HEK293 (cell line): Measurements from ENCODE around the gene CYTH4.
A peak's percentile ranks its signal among the peaks of the same experiment; 100 is the strongest.

Experiments used
- INSM2 ChIP-seq: fragments of 450-650 bp; formaldehyde crosslinking; IDR thresholded peaks from 2 replicates; pipeline ENCODE4 v1.5.1; 2016; ENCODE audit warnings: missing biosample characterization, missing genetic modification characterization
- KLF9 ChIP-seq: fragments of 450-650 bp; formaldehyde crosslinking; IDR thresholded peaks from 2 replicates; pipeline ENCODE4 v1.5.1; 2016; ENCODE audit warnings: missing biosample characterization, missing genetic modification characterization, low read depth
- ZNF157 ChIP-seq: fragments of 450-650 bp; formaldehyde crosslinking; IDR thresholded peaks from 2 replicates; pipeline ENCODE4 v1.5.1; 2016; ENCODE audit warnings: missing biosample characterization, missing genetic modification characterization
- ZNF19 ChIP-seq: fragments of 450-650 bp; formaldehyde crosslinking; IDR thresholded peaks from 2 replicates; pipeline ENCODE4; 2016; ENCODE audit warnings: missing biosample characterization, missing genetic modification characterization, low read depth
- ZNF221 ChIP-seq: fragments of 450-650 bp; formaldehyde crosslinking; IDR thresholded peaks from 2 replicates; pipeline ENCODE4 v1.5.1; 2017; ENCODE audit warnings: missing biosample characterization, missing genetic modification characterization, borderline replicate concordance
- ZNF311 ChIP-seq: fragments of 450-650 bp; formaldehyde crosslinking; IDR thresholded peaks from 2 replicates; pipeline ENCODE4 v1.5.1; 2017; ENCODE audit warnings: missing biosample characterization, missing genetic modification characterization, borderline replicate concordance
- ZNF335 ChIP-seq: fragments of 450-650 bp; formaldehyde crosslinking; conservative IDR thresholded peaks from 2 replicates; pipeline ENCODE4 v1.5.1; 2016; ENCODE audit warnings: missing biosample characterization, missing genetic modification characterization
- ZNF548 ChIP-seq: fragments of 450-650 bp; formaldehyde crosslinking; IDR thresholded peaks from 2 replicates; pipeline ENCODE4 v1.5.1; 2016; ENCODE audit warnings: missing biosample characterization, missing genetic modification characterization
- ZNF549 ChIP-seq: fragments of 450-650 bp; IDR thresholded peaks from 2 replicates; pipeline ENCODE4 v1.5.1; 2018; ENCODE audit warnings: missing biosample characterization, missing genetic modification characterization, mild to moderate bottlenecking, inconsistent platforms, moderate library complexity
- ZNF561 ChIP-seq: fragments of 450-650 bp; IDR thresholded peaks from 2 replicates; pipeline ENCODE4 v1.5.1; 2018; ENCODE audit warnings: missing biosample characterization, missing genetic modification characterization, borderline replicate concordance
- ZNF600 ChIP-seq: fragments of 450-650 bp; formaldehyde crosslinking; IDR thresholded peaks from 2 replicates; pipeline ENCODE4 v1.5.1; 2016; ENCODE audit warnings: missing biosample characterization, missing genetic modification characterization
- ZNF704 ChIP-seq: fragments of 450-650 bp; formaldehyde crosslinking; IDR thresholded peaks from 2 replicates; pipeline ENCODE4 v1.5.1; 2016; ENCODE audit warnings: missing biosample characterization, missing genetic modification characterization
- ZNF776 ChIP-seq: fragments of 450-650 bp; formaldehyde crosslinking; IDR thresholded peaks from 2 replicates; pipeline ENCODE4 v1.5.0; 2017; ENCODE audit warnings: missing biosample characterization, missing genetic modification characterization, borderline replicate concordance
- ZNF792 ChIP-seq: fragments of 450-650 bp; formaldehyde crosslinking; IDR thresholded peaks from 2 replicates; pipeline ENCODE4 v1.5.1; 2016; ENCODE audit warnings: missing biosample characterization, missing genetic modification characterization
- ZNF830 ChIP-seq: fragments of 450-650 bp; IDR thresholded peaks from 2 replicates; pipeline ENCODE4 v1.5.0; 2018; ENCODE audit warnings: missing biosample characterization, missing genetic modification characterization, low read depth, mild to moderate bottlenecking, moderate library complexity
- ZSCAN16 ChIP-seq: fragments of 450-650 bp; formaldehyde crosslinking; IDR thresholded peaks from 2 replicates; pipeline ENCODE4 v1.5.1; 2016; ENCODE audit warnings: missing biosample characterization, missing genetic modification characterization
- TF ChIP-seq, protein P1 (sequence below): fragments of 450-650 bp; formaldehyde crosslinking; IDR thresholded peaks from 2 replicates; pipeline ENCODE4 v1.5.1; 2016; ENCODE audit warnings: missing biosample characterization, missing genetic modification characterization, borderline replicate concordance
- TF ChIP-seq, protein P2 (sequence below): fragments of 450-650 bp; formaldehyde crosslinking; IDR thresholded peaks from 2 replicates; pipeline ENCODE4 v1.5.1; 2017; ENCODE audit warnings: missing biosample characterization, missing genetic modification characterization
- TF ChIP-seq, protein P3 (sequence below): fragments of 450-650 bp; IDR thresholded peaks from 2 replicates; pipeline ENCODE4 v1.5.1; 2018; ENCODE audit warnings: missing biosample characterization, mild to moderate bottlenecking, missing genetic modification characterization
- TF ChIP-seq, protein P4 (sequence below): fragments of 450-650 bp; formaldehyde crosslinking; IDR thresholded peaks from 2 replicates; pipeline ENCODE4 v1.5.1; 2016; ENCODE audit warnings: missing biosample characterization, missing genetic modification characterization

CYTH4 gene

GRCh38 chr22:37331034-37331428, 48.7 kb downstream of the CYTH4 start (continued):
- TF ChIP-seq INSM2 (tag by site-specific recombination) (no peak), ZNF221 (tag by site-specific recombination) (no peak), ZNF792 (tag by site-specific recombination) (no peak), ZNF311 (tag by site-specific recombination) (no peak), ZNF19 (tag by site-specific recombination) (no peak), ZNF549 (tag by site-specific recombination) (no peak), ZNF157 (no peak), KLF9 (tag by site-specific recombination) (no peak), ZNF776 (no peak), ZNF704 (tag by site-specific recombination) (no peak), ZNF561 (tag by site-specific recombination) (no peak), ZNF830 (tag by site-specific recombination) (no peak), ZNF548 (no peak), ZNF600 (tag by site-specific recombination) (no peak), ZSCAN16 (tag by site-specific recombination) (no peak), ZNF335 (tag by site-specific recombination) (no peak)
- TF ChIP-seq, protein P1, sequence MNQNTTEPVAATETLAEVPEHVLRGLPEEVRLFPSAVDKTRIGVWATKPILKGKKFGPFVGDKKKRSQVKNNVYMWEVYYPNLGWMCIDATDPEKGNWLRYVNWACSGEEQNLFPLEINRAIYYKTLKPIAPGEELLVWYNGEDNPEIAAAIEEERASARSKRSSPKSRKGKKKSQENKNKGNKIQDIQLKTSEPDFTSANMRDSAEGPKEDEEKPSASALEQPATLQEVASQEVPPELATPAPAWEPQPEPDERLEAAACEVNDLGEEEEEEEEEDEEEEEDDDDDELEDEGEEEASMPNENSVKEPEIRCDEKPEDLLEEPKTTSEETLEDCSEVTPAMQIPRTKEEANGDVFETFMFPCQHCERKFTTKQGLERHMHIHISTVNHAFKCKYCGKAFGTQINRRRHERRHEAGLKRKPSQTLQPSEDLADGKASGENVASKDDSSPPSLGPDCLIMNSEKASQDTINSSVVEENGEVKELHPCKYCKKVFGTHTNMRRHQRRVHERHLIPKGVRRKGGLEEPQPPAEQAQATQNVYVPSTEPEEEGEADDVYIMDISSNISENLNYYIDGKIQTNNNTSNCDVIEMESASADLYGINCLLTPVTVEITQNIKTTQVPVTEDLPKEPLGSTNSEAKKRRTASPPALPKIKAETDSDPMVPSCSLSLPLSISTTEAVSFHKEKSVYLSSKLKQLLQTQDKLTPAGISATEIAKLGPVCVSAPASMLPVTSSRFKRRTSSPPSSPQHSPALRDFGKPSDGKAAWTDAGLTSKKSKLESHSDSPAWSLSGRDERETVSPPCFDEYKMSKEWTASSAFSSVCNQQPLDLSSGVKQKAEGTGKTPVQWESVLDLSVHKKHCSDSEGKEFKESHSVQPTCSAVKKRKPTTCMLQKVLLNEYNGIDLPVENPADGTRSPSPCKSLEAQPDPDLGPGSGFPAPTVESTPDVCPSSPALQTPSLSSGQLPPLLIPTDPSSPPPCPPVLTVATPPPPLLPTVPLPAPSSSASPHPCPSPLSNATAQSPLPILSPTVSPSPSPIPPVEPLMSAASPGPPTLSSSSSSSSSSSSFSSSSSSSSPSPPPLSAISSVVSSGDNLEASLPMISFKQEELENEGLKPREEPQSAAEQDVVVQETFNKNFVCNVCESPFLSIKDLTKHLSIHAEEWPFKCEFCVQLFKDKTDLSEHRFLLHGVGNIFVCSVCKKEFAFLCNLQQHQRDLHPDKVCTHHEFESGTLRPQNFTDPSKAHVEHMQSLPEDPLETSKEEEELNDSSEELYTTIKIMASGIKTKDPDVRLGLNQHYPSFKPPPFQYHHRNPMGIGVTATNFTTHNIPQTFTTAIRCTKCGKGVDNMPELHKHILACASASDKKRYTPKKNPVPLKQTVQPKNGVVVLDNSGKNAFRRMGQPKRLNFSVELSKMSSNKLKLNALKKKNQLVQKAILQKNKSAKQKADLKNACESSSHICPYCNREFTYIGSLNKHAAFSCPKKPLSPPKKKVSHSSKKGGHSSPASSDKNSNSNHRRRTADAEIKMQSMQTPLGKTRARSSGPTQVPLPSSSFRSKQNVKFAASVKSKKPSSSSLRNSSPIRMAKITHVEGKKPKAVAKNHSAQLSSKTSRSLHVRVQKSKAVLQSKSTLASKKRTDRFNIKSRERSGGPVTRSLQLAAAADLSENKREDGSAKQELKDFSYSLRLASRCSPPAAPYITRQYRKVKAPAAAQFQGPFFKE: no peak
- TF ChIP-seq, protein P2, sequence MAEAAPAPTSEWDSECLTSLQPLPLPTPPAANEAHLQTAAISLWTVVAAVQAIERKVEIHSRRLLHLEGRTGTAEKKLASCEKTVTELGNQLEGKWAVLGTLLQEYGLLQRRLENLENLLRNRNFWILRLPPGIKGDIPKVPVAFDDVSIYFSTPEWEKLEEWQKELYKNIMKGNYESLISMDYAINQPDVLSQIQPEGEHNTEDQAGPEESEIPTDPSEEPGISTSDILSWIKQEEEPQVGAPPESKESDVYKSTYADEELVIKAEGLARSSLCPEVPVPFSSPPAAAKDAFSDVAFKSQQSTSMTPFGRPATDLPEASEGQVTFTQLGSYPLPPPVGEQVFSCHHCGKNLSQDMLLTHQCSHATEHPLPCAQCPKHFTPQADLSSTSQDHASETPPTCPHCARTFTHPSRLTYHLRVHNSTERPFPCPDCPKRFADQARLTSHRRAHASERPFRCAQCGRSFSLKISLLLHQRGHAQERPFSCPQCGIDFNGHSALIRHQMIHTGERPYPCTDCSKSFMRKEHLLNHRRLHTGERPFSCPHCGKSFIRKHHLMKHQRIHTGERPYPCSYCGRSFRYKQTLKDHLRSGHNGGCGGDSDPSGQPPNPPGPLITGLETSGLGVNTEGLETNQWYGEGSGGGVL (tag by site-specific recombination): peak; percentile 48; the same call in 1 of the 2 replicates
- TF ChIP-seq, protein P3, sequence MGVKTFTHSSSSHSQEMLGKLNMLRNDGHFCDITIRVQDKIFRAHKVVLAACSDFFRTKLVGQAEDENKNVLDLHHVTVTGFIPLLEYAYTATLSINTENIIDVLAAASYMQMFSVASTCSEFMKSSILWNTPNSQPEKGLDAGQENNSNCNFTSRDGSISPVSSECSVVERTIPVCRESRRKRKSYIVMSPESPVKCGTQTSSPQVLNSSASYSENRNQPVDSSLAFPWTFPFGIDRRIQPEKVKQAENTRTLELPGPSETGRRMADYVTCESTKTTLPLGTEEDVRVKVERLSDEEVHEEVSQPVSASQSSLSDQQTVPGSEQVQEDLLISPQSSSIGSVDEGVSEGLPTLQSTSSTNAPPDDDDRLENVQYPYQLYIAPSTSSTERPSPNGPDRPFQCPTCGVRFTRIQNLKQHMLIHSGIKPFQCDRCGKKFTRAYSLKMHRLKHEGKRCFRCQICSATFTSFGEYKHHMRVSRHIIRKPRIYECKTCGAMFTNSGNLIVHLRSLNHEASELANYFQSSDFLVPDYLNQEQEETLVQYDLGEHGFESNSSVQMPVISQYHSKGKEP (tag by site-specific recombination): no peak
- TF ChIP-seq, protein P4, sequence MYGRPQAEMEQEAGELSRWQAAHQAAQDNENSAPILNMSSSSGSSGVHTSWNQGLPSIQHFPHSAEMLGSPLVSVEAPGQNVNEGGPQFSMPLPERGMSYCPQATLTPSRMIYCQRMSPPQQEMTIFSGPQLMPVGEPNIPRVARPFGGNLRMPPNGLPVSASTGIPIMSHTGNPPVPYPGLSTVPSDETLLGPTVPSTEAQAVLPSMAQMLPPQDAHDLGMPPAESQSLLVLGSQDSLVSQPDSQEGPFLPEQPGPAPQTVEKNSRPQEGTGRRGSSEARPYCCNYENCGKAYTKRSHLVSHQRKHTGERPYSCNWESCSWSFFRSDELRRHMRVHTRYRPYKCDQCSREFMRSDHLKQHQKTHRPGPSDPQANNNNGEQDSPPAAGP (tag by site-specific recombination): 0 out of 2 replicates have a peak, but pooled peaks have one; percentile 44
